Keratinocyte (primary cell): Measurements from ENCODE around the gene GNB1. TPM values are rescaled to one million over a fixed set of nuclear protein-coding genes. Genes with fewer than 3 reads are reported as not detected.
A peak's percentile ranks its signal among the peaks of the same experiment; 100 is the strongest.

Experiments used
- DNase-seq: peaks from one replicate; pipeline ENCODE4 v3.0.0-alpha.2; 2011; ENCODE audit warnings: low read depth, missing footprints, low spot score
- FAIRE-seq: peaks from 2 replicates; lab custom pipeline; 2011; peaks lifted over from hg19 to GRCh38; lab: Jason Lieb, UNC
- H2AFZ ChIP-seq: 2 replicates; pipeline ENCODE4 v1.6.0; 2012; ENCODE audit warnings: low read length, control low read depth, inconsistent platforms; ENCODE audit not compliant: control insufficient read depth
- H3K27ac ChIP-seq: 2 replicates; pipeline ENCODE4 v1.5.1; 2011; ENCODE audit warnings: low read length; ENCODE audit not compliant: control insufficient read depth, insufficient read depth
- H3K27me3 ChIP-seq: 3 replicates; pipeline ENCODE4 v1.6.0; 2011; ENCODE audit warnings: low read length; ENCODE audit not compliant: control insufficient read depth, insufficient read depth; ENCODE audit errors: extremely low read depth
- H3K36me3 ChIP-seq, 2 experiments: 2 replicates in 1 of 2; 3 replicates in 1 of 2; pipeline ENCODE4 v1.5.1; 2011; ENCODE audit warnings: low read length in 2 of 2, mild to moderate bottlenecking in 1 of 2; ENCODE audit not compliant: control insufficient read depth in 2 of 2, insufficient read depth in 2 of 2; ENCODE audit errors: extremely low read depth in 1 of 2
- H3K4me1 ChIP-seq: 3 replicates; pipeline ENCODE4 v1.5.1; 2011; ENCODE audit warnings: low read length; ENCODE audit not compliant: control insufficient read depth, insufficient read depth; ENCODE audit errors: extremely low read depth
- H3K4me2 ChIP-seq: 3 replicates; pipeline ENCODE4 v1.6.0; 2011; ENCODE audit warnings: low read depth, low read length; ENCODE audit not compliant: control insufficient read depth, insufficient read depth; ENCODE audit errors: extremely low read depth
- H3K4me3 ChIP-seq, 3 experiments: fragments of 200-600 bp in 1 of 3; sonication (generic) in 1 of 3; 2 replicates in 2 of 3; 3 replicates in 1 of 3; pipeline ENCODE4 v1.5.1; 2011 to 2016; ENCODE audit warnings: low read length in 3 of 3, mild to moderate bottlenecking in 3 of 3, control low read depth in 2 of 3, inconsistent platforms in 1 of 3, low read depth in 1 of 3, mixed read lengths in 1 of 3, mixed run types in 1 of 3, moderate library complexity in 1 of 3; ENCODE audit not compliant: control insufficient read depth in 2 of 3, insufficient read depth in 2 of 3; ENCODE audit errors: extremely low read depth in 1 of 3
- H3K79me2 ChIP-seq: 2 replicates; pipeline ENCODE4 v1.6.0; 2012; ENCODE audit warnings: low read length; ENCODE audit not compliant: control insufficient read depth, insufficient read depth
- H3K9ac ChIP-seq: 3 replicates; pipeline ENCODE4 v1.6.0; 2011; ENCODE audit warnings: low read length; ENCODE audit not compliant: control insufficient read depth, insufficient read depth; ENCODE audit errors: extremely low read depth
- H3K9me1 ChIP-seq: 3 replicates; pipeline ENCODE4 v1.6.0; 2011; ENCODE audit warnings: low read length; ENCODE audit not compliant: control insufficient read depth, insufficient read depth; ENCODE audit errors: extremely low read depth
- H3K9me3 ChIP-seq: 2 replicates; pipeline ENCODE4 v1.5.1; 2012; ENCODE audit warnings: low read depth, low read length; ENCODE audit not compliant: control insufficient read depth
- H4K20me1 ChIP-seq: 3 replicates; pipeline ENCODE4 v1.6.0; 2011; ENCODE audit warnings: low read length; ENCODE audit not compliant: control insufficient read depth, insufficient read depth; ENCODE audit errors: extremely low read depth
- EZH2 ChIP-seq: IDR thresholded peaks from one replicate; pipeline ENCODE4 v1.6.1; 2012; ENCODE audit warnings: inconsistent platforms, mild to moderate bottlenecking, low read length, moderate library complexity
- dilution Hi-C: fragments of 300-500 bp; cut with MboI; formaldehyde crosslinking; loops from one replicate; pipeline ENCODE4 v1.7.0; 2020; ENCODE audit warnings: low sequenced_read_pairs; ENCODE audit not compliant: extremely low pct_ligation_motif_present
- polyA plus RNA-seq, 5 experiments: library from polyadenylated mRNA; depleted of rRNA in 3 of 5; stranded (reverse) in 3 of 5; stranded (forward) in 1 of 5; unstranded in 1 of 5; fragments of >200 nt; gene quantifications; 1 replicate in 1 of 5; 2 replicates in 3 of 5; 3 replicates in 1 of 5; pipeline versions ENCODE4 v1.2.1 to v1.2.3, GENCODE V29; 2011 to 2012; ENCODE audit warnings: missing spikeins in 2 of 5, low read depth in 1 of 5, low replicate concordance in 1 of 5
- TF ChIP-seq, protein P1 (sequence below), 3 experiments: IDR thresholded peaks in 1 of 3; conservative IDR thresholded peaks in 1 of 3; optimal IDR thresholded peaks in 1 of 3; 2 replicates in 2 of 3; 3 replicates in 1 of 3; pipeline versions ENCODE3 to v1.5.1; 2011; ENCODE audit warnings: low read length in 3 of 3, mild to moderate bottlenecking in 3 of 3, moderate library complexity in 2 of 3, control low read depth in 1 of 3, inconsistent platforms in 1 of 3; ENCODE audit not compliant: insufficient read depth in 2 of 3; ENCODE audit errors: extremely low read depth in 1 of 3

The GNB1 gene
- polyA plus RNA-seq, 1 donor (not counting 4 experiments of a cell fraction or from before 2014, with no cell fraction given), result 364 TPM

DNA sequence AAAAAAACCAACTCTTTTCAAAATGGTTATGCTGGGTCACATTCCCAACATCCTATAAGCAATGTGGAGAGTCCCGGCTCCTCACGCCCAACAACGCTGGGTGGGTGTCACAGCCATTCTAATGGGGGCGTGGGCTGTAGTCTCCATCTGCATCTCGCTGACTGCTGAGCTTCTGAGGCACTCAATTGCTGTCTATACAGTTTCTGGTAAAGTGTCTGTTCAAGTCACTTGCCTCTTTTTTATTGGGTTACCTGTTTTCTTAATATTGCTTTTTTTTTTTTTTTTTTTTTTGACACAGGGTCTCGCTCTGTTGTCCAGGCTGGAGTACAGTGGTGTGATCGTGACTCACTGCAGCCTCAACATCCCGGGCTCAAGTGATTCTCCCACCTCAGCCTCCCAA lies 54.8 kb downstream of the GNB1 start:
- Histone ChIP-seq H3K9ac (no peak overlapping the region), H3K79me2 (peaks cover 77% of the 10 kb centered on the region), H3K36me3 (peaks cover 19 to 21% of the 10 kb centered on the region in 2 experiments), H2AFZ (no peak overlapping the region), H3K27me3 (no peaks in the 10 kb centered on the region), H3K9me3 (no peaks in the 10 kb centered on the region), H3K9me1 (peaks cover 12% of the 10 kb centered on the region), H3K4me1 (peaks cover 38% of the 10 kb centered on the region), H3K4me2 (peak overlapping the region; percentile 17), H3K4me3 (no peak overlapping the region), H3K27ac (peak overlapping the region; percentile 39), H4K20me1 (peaks cover 37% of the 10 kb centered on the region)
- FAIRE-seq (no peak), DNase-seq (no peak)
- TF ChIP-seq, protein P1, sequence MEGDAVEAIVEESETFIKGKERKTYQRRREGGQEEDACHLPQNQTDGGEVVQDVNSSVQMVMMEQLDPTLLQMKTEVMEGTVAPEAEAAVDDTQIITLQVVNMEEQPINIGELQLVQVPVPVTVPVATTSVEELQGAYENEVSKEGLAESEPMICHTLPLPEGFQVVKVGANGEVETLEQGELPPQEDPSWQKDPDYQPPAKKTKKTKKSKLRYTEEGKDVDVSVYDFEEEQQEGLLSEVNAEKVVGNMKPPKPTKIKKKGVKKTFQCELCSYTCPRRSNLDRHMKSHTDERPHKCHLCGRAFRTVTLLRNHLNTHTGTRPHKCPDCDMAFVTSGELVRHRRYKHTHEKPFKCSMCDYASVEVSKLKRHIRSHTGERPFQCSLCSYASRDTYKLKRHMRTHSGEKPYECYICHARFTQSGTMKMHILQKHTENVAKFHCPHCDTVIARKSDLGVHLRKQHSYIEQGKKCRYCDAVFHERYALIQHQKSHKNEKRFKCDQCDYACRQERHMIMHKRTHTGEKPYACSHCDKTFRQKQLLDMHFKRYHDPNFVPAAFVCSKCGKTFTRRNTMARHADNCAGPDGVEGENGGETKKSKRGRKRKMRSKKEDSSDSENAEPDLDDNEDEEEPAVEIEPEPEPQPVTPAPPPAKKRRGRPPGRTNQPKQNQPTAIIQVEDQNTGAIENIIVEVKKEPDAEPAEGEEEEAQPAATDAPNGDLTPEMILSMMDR (optimal IDR thresholded peaks at IDR 0.05 in 1 of 3, IDR thresholded peaks at IDR 0.05 in 1 of 3, conservative IDR thresholded peaks at IDR 0.05 in 1 of 3; ENCODE audit: extremely low read depth in 1 of 3, insufficient read depth in 2 of 3, low read length in 3 of 3), result no peak
- no peak for TF ChIP-seq EZH2
- dilution Hi-C loops, result no loop called here

DNA sequence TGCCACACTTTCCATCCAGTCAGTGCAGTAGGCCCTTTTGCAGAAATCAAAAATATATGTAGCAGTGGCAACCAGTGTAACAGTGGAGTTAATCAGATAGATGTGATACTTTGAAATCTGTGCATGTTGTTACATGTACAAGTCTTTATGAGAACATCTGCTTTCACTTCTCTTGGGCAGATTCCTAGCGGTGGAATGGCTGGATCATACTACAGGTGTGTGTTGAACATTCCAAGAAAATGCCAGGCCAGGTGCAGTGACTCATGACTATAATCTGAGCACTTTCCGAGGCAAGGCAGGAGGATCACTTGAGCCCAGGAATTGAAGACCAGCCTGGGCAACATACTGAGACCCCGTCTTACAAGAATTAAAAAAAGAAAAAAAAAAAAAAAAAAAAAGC lies 55.3 kb downstream of the GNB1 start:
- FAIRE-seq, result peak; percentile 90
- no peak overlapping the region for H2AFZ ChIP-seq
- H4K20me1 ChIP-seq, result peaks cover 37% of the 10 kb centered on the region
- TF ChIP-seq, protein P1 (optimal IDR thresholded peaks at IDR 0.05 in 1 of 3, IDR thresholded peaks at IDR 0.05 in 1 of 3, conservative IDR thresholded peaks at IDR 0.05 in 1 of 3; ENCODE audit: extremely low read depth in 1 of 3, insufficient read depth in 2 of 3, low read length in 3 of 3), result no peak
- TF ChIP-seq EZH2, result no peak
- peaks cover 12% of the 10 kb centered on the region for H3K9me1 ChIP-seq
- dilution Hi-C loops, result no loop called here
- H3K27me3 ChIP-seq, result no peaks in the 10 kb centered on the region
- H3K4me2 ChIP-seq, result peak overlapping the region; percentile 50
- DNase-seq, result peak; percentile 86
- peak overlapping the region; percentile 50 for H3K27ac ChIP-seq
- H3K36me3 ChIP-seq, result peaks cover 21 to 24% of the 10 kb centered on the region in 2 experiments
- H3K4me3 ChIP-seq, result peak overlapping the region in 1 of 3 experiments; percentile 43
- no peaks in the 10 kb centered on the region for H3K9me3 ChIP-seq
- no peak overlapping the region for H3K9ac ChIP-seq
- H3K4me1 ChIP-seq, result peaks cover 38% of the 10 kb centered on the region
- peaks cover 77% of the 10 kb centered on the region for H3K79me2 ChIP-seq
